NCI-H128 (cell line): ENCODE data around the gene RPS6KA5.

Experiments
- DNase-seq: peaks from one replicate; lab custom pipeline; 2025; ENCODE audit not compliant: unreplicated experiment; lab: John Stamatoyannopoulos, UW

RPS6KA5 gene

GRCh38 chr14:90812109-90812508 lies 248.3 kb downstream of the RPS6KA5 start:
- DNase-seq = no peak

- no peak for DNase-seq
These were observed 248.8 kb downstream of the RPS6KA5 start for GRCh38 chr14:90811641-90812040.

GRCh38 chr14:90810806-90811205 lies 249.6 kb downstream of the RPS6KA5 start:
- DNase-seq = no peak

- no peak for DNase-seq
These were observed 250.7 kb downstream of the RPS6KA5 start for GRCh38 chr14:90809530-90810312.

GRCh38 chr14:90808759-90809529 lies 251.5 kb downstream of the RPS6KA5 start:
- DNase-seq = no peak

GRCh38 chr14:90807060-90807459 lies 253.4 kb downstream of the RPS6KA5 start:
- DNase-seq = no peak

GRCh38 chr14:90805662-90806540 lies 254.5 kb downstream of the RPS6KA5 start:
- DNase-seq = no peak

- DNase-seq = no peak
These were observed 255.4 kb downstream of the RPS6KA5 start for GRCh38 chr14:90805084-90805391.

GRCh38 chr14:90804292-90805083 lies 256.0 kb downstream of the RPS6KA5 start:
- DNase-seq = no peak

GRCh38 chr14:90803249-90803648 lies 257.2 kb downstream of the RPS6KA5 start:
- DNase-seq = no peak

- DNase-seq = no peak
These were observed 261.0 kb downstream of the RPS6KA5 start for GRCh38 chr14:90799420-90799819.

GRCh38 chr14:90797919-90798318 lies 262.5 kb downstream of the RPS6KA5 start:
- no peak for DNase-seq
